IPS-NIHi7 (cell line): Measurements from ENCODE around the gene MPHOSPH6.
"Not testable (repeated sequence)": the region's sequence is repeated elsewhere in the genome, so short reads cannot be mapped to it uniquely, and the experiment has no call there.

Source experiments
- DNase-seq: peaks from one replicate; pipeline ENCODE4 v3.0.0; 2012; ENCODE audit warnings: mixed read lengths; ENCODE audit errors: extremely low spot score

MPHOSPH6 gene

GRCh38 chr16:82169861-82170845, at the start of gene MPHOSPH6:
TSS of gene MPHOSPH6 (minus strand) at chr16:82170224. CDS start at chr16:82170175, 49 bp downstream.
- DNase-seq, result peak; percentile 95

- DNase-seq, result no peak
Measured at GRCh38 chr16:82219298-82219697, 49.3 kb upstream of the MPHOSPH6 start.

- not testable (repeated sequence) for DNase-seq
Measured at GRCh38 chr16:82209314-82209713, 39.3 kb upstream of the MPHOSPH6 start.

- DNase-seq, result no peak
Measured at GRCh38 chr16:82203198-82203597, 33.2 kb upstream of the MPHOSPH6 start.

GRCh38 chr16:82201926-82202325, 31.9 kb upstream of the MPHOSPH6 start:
- DNase-seq, result no peak

- DNase-seq, result no peak
Measured at GRCh38 chr16:82201351-82201750, 31.3 kb upstream of the MPHOSPH6 start.

- no peak for DNase-seq
Measured at GRCh38 chr16:82199209-82199608, 29.2 kb upstream of the MPHOSPH6 start.

- DNase-seq, result no peak
Measured at GRCh38 chr16:82197540-82198240, 27.7 kb upstream of the MPHOSPH6 start.

GRCh38 chr16:82195917-82196494, 26.0 kb upstream of the MPHOSPH6 start:
- no peak for DNase-seq

GRCh38 chr16:82194086-82194485, 24.1 kb upstream of the MPHOSPH6 start:
- DNase-seq, result no peak

GRCh38 chr16:82192665-82193064, 22.6 kb upstream of the MPHOSPH6 start:
- DNase-seq, result no peak

GRCh38 chr16:82190386-82190785, 20.4 kb upstream of the MPHOSPH6 start:
- DNase-seq, result no peak

GRCh38 chr16:82187829-82188228, 17.8 kb upstream of the MPHOSPH6 start:
- DNase-seq, result no peak

- no peak for DNase-seq
Measured at GRCh38 chr16:82185012-82185411, 15.0 kb upstream of the MPHOSPH6 start.

GRCh38 chr16:82184213-82184612, 14.2 kb upstream of the MPHOSPH6 start:
- no peak for DNase-seq

- DNase-seq, result no peak
Measured at GRCh38 chr16:82183004-82183397, 13.0 kb upstream of the MPHOSPH6 start.

GRCh38 chr16:82182266-82183003, 12.4 kb upstream of the MPHOSPH6 start:
- DNase-seq, result no peak

GRCh38 chr16:82181461-82182185, 11.6 kb upstream of the MPHOSPH6 start:
- no peak for DNase-seq

- DNase-seq, result no peak
Measured at GRCh38 chr16:82178352-82178751, 8.3 kb upstream of the MPHOSPH6 start.

- DNase-seq, result no peak
Measured at GRCh38 chr16:82177555-82177954, 7.5 kb upstream of the MPHOSPH6 start.

- DNase-seq, result no peak
Measured at GRCh38 chr16:82176204-82176603, 6.2 kb upstream of the MPHOSPH6 start.
